Activated naive CD4-positive, alpha-beta T cell treated with anti-CD3 and anti-CD28 coated beads, Interleukin-2, amount 50 U/mL, for 72 hours (primary cell): ENCODE results near the gene SLFN14. TPM values are rescaled to one million over a fixed set of nuclear protein-coding genes. Genes with fewer than 3 reads are reported as not detected.
A peak's percentile ranks its signal among the peaks of the same experiment; 100 is the strongest.

Experiments
- ATAC-seq, 2 donors: fragments of 150-1000 bp; cut with Tn5 transposase; 2 replicates each; pipeline ENCODE4 v1.10.0; 2021; ENCODE audit warnings: mild to moderate bottlenecking in 2 of 2, moderate library complexity in 2 of 2
- DNase-seq, 2 donors: peaks; one replicate each; pipeline ENCODE4 v3.0.0; 2021 to 2022; ENCODE audit warnings: low spot score in 2 of 2
- H3K27ac Mint-ChIP-seq, 2 donors: one replicate each; pipeline ENCODE4 v1.8.0; 2022; ENCODE audit warnings: mild to moderate bottlenecking in 2 of 2, mixed read lengths in 2 of 2
- H3K36me3 Mint-ChIP-seq, 2 donors: one replicate each; pipeline ENCODE4 v1.8.0; 2022; ENCODE audit warnings: mixed read lengths in 2 of 2
- H3K9me3 Mint-ChIP-seq, 2 donors: one replicate each; pipeline ENCODE4 v1.8.0; 2022; ENCODE audit warnings: mixed read lengths in 2 of 2
- total RNA-seq, 2 donors: library from RNA; stranded (reverse); gene quantifications; one replicate each; pipeline ENCODE4 v1.2.3, GENCODE V29; 2022

Gene SLFN14
- under 1 TPM in 1 of 2 donors, not detected in 1; 0.08 TPM for total RNA-seq

GRCh38 chr17:35560703-35561102 is at the start of gene SLFN14:
Gene SLFN14, minus strand, starts transcription at chr17:35560819. Its CDS starts 2,757 bp downstream, at chr17:35558062.
- DNase-seq (no peak), ATAC-seq (peak in 1 of 2 donors; percentile 53)
- Mint-ChIP-seq H3K36me3 (no peaks in the 10 kb centered on the region), H3K27ac (no peak within 1 kb of the TSS), H3K9me3 (no peaks in the 10 kb centered on the region)

GRCh38 chr17:35609831-35610230 is 49.2 kb upstream of the SLFN14 start:
- DNase-seq (no peak), ATAC-seq (no peak)
- Mint-ChIP-seq H3K9me3 (no peaks in the 10 kb centered on the region), H3K36me3 (no peaks in the 10 kb centered on the region), H3K27ac (no peak overlapping the region)

GRCh38 chr17:35607239-35607847 is 46.7 kb upstream of the SLFN14 start:
- no peak for ATAC-seq
- H3K27ac Mint-ChIP-seq = no peak overlapping the region
- no peaks in the 10 kb centered on the region for H3K36me3 Mint-ChIP-seq
- DNase-seq = no peak
- H3K9me3 Mint-ChIP-seq = no peaks in the 10 kb centered on the region

- peak overlapping the region in 1 of 2 donors; percentile 84 for H3K27ac Mint-ChIP-seq
- no peak for ATAC-seq
- DNase-seq = no peak
- no peaks in the 10 kb centered on the region for H3K9me3 Mint-ChIP-seq
- no peaks in the 10 kb centered on the region for H3K36me3 Mint-ChIP-seq
Observed at GRCh38 chr17:35605678-35606077, 45.1 kb upstream of the SLFN14 start.

GRCh38 chr17:35603674-35604073 is 43.1 kb upstream of the SLFN14 start:
- ATAC-seq (no peak), DNase-seq (no peak)
- Mint-ChIP-seq H3K9me3 (no peaks in the 10 kb centered on the region), H3K36me3 (peaks cover 6 to 7% of the 10 kb centered on the region in 2 donors), H3K27ac (no peak overlapping the region)

GRCh38 chr17:35597604-35598003 is 37.0 kb upstream of the SLFN14 start:
- Mint-ChIP-seq H3K27ac (no peak overlapping the region), H3K36me3 (peaks cover 12 to 31% of the 10 kb centered on the region in 2 donors), H3K9me3 (no peaks in the 10 kb centered on the region)
- DNase-seq = no peak
- no peak for ATAC-seq

GRCh38 chr17:35596530-35597233 is 36.1 kb upstream of the SLFN14 start:
- DNase-seq (no peak), ATAC-seq (no peak)
- Mint-ChIP-seq H3K27ac (no peak overlapping the region), H3K36me3 (peaks cover 12 to 31% of the 10 kb centered on the region in 2 donors), H3K9me3 (no peaks in the 10 kb centered on the region)

GRCh38 chr17:35596072-35596471 is 35.5 kb upstream of the SLFN14 start:
- ATAC-seq (no peak), DNase-seq (no peak)
- Mint-ChIP-seq H3K9me3 (no peaks in the 10 kb centered on the region), H3K36me3 (peaks cover 12 to 31% of the 10 kb centered on the region in 2 donors), H3K27ac (no peak overlapping the region)

GRCh38 chr17:35588196-35588920 is 27.7 kb upstream of the SLFN14 start:
- Mint-ChIP-seq H3K9me3 (no peaks in the 10 kb centered on the region), H3K27ac (peak overlapping the region; percentile 99), H3K36me3 (peaks cover 11 to 13% of the 10 kb centered on the region in 2 donors)
- ATAC-seq (peak; percentile 57 to 61), DNase-seq (no peak)

- Mint-ChIP-seq H3K36me3 (peaks cover 9 to 13% of the 10 kb centered on the region in 2 donors), H3K27ac (peak within 1 kb of the TSS; percentile 99), H3K9me3 (no peaks in the 10 kb centered on the region)
- DNase-seq = peak; percentile 96 to 98
- ATAC-seq = peak; percentile 96 to 98
Observed at GRCh38 chr17:35587074-35587961, 26.7 kb upstream of the SLFN14 start, which contains the start of gene AP2B1. Gene AP2B1, plus strand, starts transcription at chr17:35587322. Its CDS starts 6,709 bp downstream, at chr17:35594031.

- peak overlapping the region; percentile 99 for H3K27ac Mint-ChIP-seq
- peak; percentile 12 to 19 for ATAC-seq
- DNase-seq = no peak
- peaks cover 9 to 13% of the 10 kb centered on the region in 2 donors for H3K36me3 Mint-ChIP-seq
- H3K9me3 Mint-ChIP-seq = no peaks in the 10 kb centered on the region
Observed at GRCh38 chr17:35586569-35587073, 26.0 kb upstream of the SLFN14 start.

GRCh38 chr17:35584061-35584460 is 23.4 kb upstream of the SLFN14 start:
- H3K9me3 Mint-ChIP-seq = no peaks in the 10 kb centered on the region
- no peak overlapping the region for H3K27ac Mint-ChIP-seq
- peaks cover 9 to 14% of the 10 kb centered on the region in 2 donors for H3K36me3 Mint-ChIP-seq
- no peak for DNase-seq
- no peak for ATAC-seq

GRCh38 chr17:35578929-35579432 is 18.4 kb upstream of the SLFN14 start:
- Mint-ChIP-seq H3K36me3 (peaks cover 12 to 14% of the 10 kb centered on the region in 2 donors), H3K27ac (peak overlapping the region; percentile 99 to 100), H3K9me3 (no peaks in the 10 kb centered on the region)
- ATAC-seq (peak; percentile 42 to 57), DNase-seq (no peak)

GRCh38 chr17:35578197-35578928 is 17.7 kb upstream of the SLFN14 start, which contains the start of gene PEX12:
Gene PEX12, minus strand, starts transcription at chr17:35578571. Its CDS starts 550 bp downstream, at chr17:35578021.
- peak; percentile 71 to 86 for DNase-seq
- H3K9me3 Mint-ChIP-seq = no peaks in the 10 kb centered on the region
- peak; percentile 95 for ATAC-seq
- H3K36me3 Mint-ChIP-seq = peaks cover 12 to 14% of the 10 kb centered on the region in 2 donors
- H3K27ac Mint-ChIP-seq = peak within 1 kb of the TSS; percentile 99 to 100

GRCh38 chr17:35577830-35578196 is 17.2 kb upstream of the SLFN14 start:
- H3K36me3 Mint-ChIP-seq = peaks cover 12 to 14% of the 10 kb centered on the region in 2 donors
- no peaks in the 10 kb centered on the region for H3K9me3 Mint-ChIP-seq
- ATAC-seq (peak in 1 of 2 donors; percentile 23), DNase-seq (no peak)
- peak overlapping the region; percentile 99 to 100 for H3K27ac Mint-ChIP-seq
